Endothelial cell of umbilical vein (primary cell): ENCODE results near the gene SEMA6A. TPM values are rescaled to one million over a fixed set of nuclear protein-coding genes. Genes with fewer than 3 reads are reported as not detected.

ENCODE experiments used
- BruUV-seq: library from RNA; stranded (reverse); fragments of 400-500 nt; replicated peaks from 2 replicates; lab custom pipeline; 2021; lab: Mats Ljungman, UMichigan
- CTCF ChIA-PET: fragments of 300-600, 350-600 bp; sonication (Branson Sonifier 250); formaldehyde crosslinking; loops from one replicate; lab custom pipeline; 2021; ENCODE audit warnings: antibody characterized with exemption, inconsistent platforms; lab: Charles Lee
- POLR2A ChIA-PET: fragments of 300-600, 350-600 bp; sonication (Branson Sonifier 250); formaldehyde crosslinking; loops from one replicate; lab custom pipeline; 2021; ENCODE audit warnings: antibody characterized with exemption, inconsistent platforms; lab: Charles Lee
- DNase-seq: peaks from one replicate; pipeline ENCODE4 v3.0.0-alpha.2; 2011; ENCODE audit warnings: low read depth, low spot score
- FAIRE-seq: peaks from 2 replicates; lab custom pipeline; 2011; peaks lifted over from hg19 to GRCh38; lab: Jason Lieb, UNC
- H2AFZ ChIP-seq: 2 replicates; pipeline ENCODE4 v1.6.0; 2012; ENCODE audit warnings: low read depth, low read length, control low read depth, inconsistent platforms
- H3K27ac ChIP-seq: 2 replicates; pipeline ENCODE4 v1.5.1; 2011; ENCODE audit warnings: low read depth, mild to moderate bottlenecking, control low read depth, low read length, moderate library complexity; ENCODE audit not compliant: insufficient read depth
- H3K27me3 ChIP-seq, 2 experiments: 2 replicates each; pipeline versions ENCODE4 v1.6.0 to v1.6.1; 2011; ENCODE audit warnings: low read length in 2 of 2, mixed read lengths in 1 of 2; ENCODE audit not compliant: control insufficient read depth in 2 of 2, insufficient read depth in 2 of 2
- H3K36me3 ChIP-seq, 2 experiments: 2 replicates in 1 of 2; 3 replicates in 1 of 2; pipeline ENCODE4 v1.5.1; 2011; ENCODE audit warnings: low read length in 2 of 2, mild to moderate bottlenecking in 1 of 2, moderate library complexity in 1 of 2; ENCODE audit not compliant: control insufficient read depth in 2 of 2, insufficient read depth in 2 of 2; ENCODE audit errors: extremely low read depth in 1 of 2
- H3K4me1 ChIP-seq: 3 replicates; pipeline ENCODE4 v1.5.1; 2011; ENCODE audit warnings: mild to moderate bottlenecking, low read length; ENCODE audit not compliant: control insufficient read depth, insufficient read depth; ENCODE audit errors: extremely low read depth
- H3K4me2 ChIP-seq: 2 replicates; pipeline ENCODE4 v1.6.1; 2011; ENCODE audit warnings: low read length, control low read depth, mixed read lengths; ENCODE audit not compliant: insufficient read depth
- H3K4me3 ChIP-seq, 3 experiments: fragments of 200-600 bp in 1 of 3; sonication (generic), shearing (Covaris generic) in 1 of 3; replicated peaks in 1 of 3; 2 replicates each; pipeline ENCODE4 v1.5.1; 2011 to 2016; ENCODE audit warnings: control low read depth in 3 of 3, low read length in 3 of 3, mild to moderate bottlenecking in 2 of 3, inconsistent platforms in 1 of 3, low read depth in 1 of 3, moderate library complexity in 1 of 3; ENCODE audit not compliant: insufficient read depth in 1 of 3
- H3K79me2 ChIP-seq: 2 replicates; pipeline ENCODE4 v1.6.0; 2012; ENCODE audit warnings: low read length, inconsistent platforms; ENCODE audit not compliant: control insufficient read depth, insufficient read depth
- H3K9ac ChIP-seq: replicated peaks from 2 replicates; pipeline ENCODE3; 2011; ENCODE audit warnings: low read length, control low read depth; ENCODE audit not compliant: insufficient read depth; ENCODE audit errors: extremely low read depth
- H3K9me1 ChIP-seq: replicated peaks from 3 replicates; pipeline ENCODE4 v1.6.0; 2011; ENCODE audit warnings: mild to moderate bottlenecking, low read length; ENCODE audit not compliant: control insufficient read depth, insufficient read depth; ENCODE audit errors: extremely low read depth
- H3K9me3 ChIP-seq: replicated peaks from 2 replicates; pipeline ENCODE4 v1.5.1; 2012; ENCODE audit warnings: low read length, inconsistent platforms; ENCODE audit not compliant: control insufficient read depth, insufficient read depth
- H4K20me1 ChIP-seq: replicated peaks from 2 replicates; pipeline ENCODE3; 2011; ENCODE audit warnings: mild to moderate bottlenecking, low read length; ENCODE audit not compliant: control insufficient read depth, insufficient read depth; ENCODE audit errors: extremely low read depth
- EZH2 ChIP-seq: IDR thresholded peaks from 2 replicates; pipeline ENCODE4 v1.6.1; 2012; ENCODE audit warnings: borderline replicate concordance, low read depth, mild to moderate bottlenecking, moderate library complexity, low read length, inconsistent platforms; ENCODE audit not compliant: severe bottlenecking
- FOS ChIP-seq: IDR thresholded peaks from 2 replicates; pipeline ENCODE4 v1.6.1; 2011; ENCODE audit warnings: mild to moderate bottlenecking, low read length, moderate library complexity, borderline replicate concordance; ENCODE audit not compliant: insufficient read depth
- GATA2 ChIP-seq: IDR thresholded peaks from 2 replicates; pipeline ENCODE4 v1.7.0; 2011; ENCODE audit warnings: low read depth, mild to moderate bottlenecking, moderate library complexity, mixed read lengths, low read length; ENCODE audit not compliant: insufficient read length, insufficient read depth
- JUN ChIP-seq: IDR thresholded peaks from 2 replicates; pipeline ENCODE4 v1.6.1; 2011; ENCODE audit warnings: borderline replicate concordance, low read depth; ENCODE audit not compliant: insufficient read length, insufficient read depth
- MYC ChIP-seq: IDR thresholded peaks from one replicate; pipeline ENCODE4 v1.6.1; 2011; ENCODE audit warnings: mild to moderate bottlenecking, low read depth, low read length
- POLR2A ChIP-seq: IDR thresholded peaks from 2 replicates; pipeline ENCODE4 v1.6.1; 2012; ENCODE audit warnings: low read depth, mild to moderate bottlenecking, control low read depth, low read length
- POLR2AphosphoS5 ChIP-seq: IDR thresholded peaks from 2 replicates; pipeline ENCODE4 v1.6.1; 2012; ENCODE audit warnings: low read depth, mild to moderate bottlenecking, control low read depth, low read length, moderate library complexity; ENCODE audit not compliant: insufficient read depth
- dilution Hi-C: fragments of 300-500 bp; cut with MboI; formaldehyde crosslinking; loops from one replicate; pipeline ENCODE4 v1.15.0; 2019; ENCODE audit warnings: low sequenced_read_pairs; ENCODE audit not compliant: extremely low pct_ligation_motif_present
- intact Hi-C: fragments of 100-400 bp; cut with micrococcal nuclease; formaldehyde crosslinking; loops from one replicate; pipeline ENCODE4 v1.10.0; 2022
- polyA plus RNA-seq, 4 experiments: library from polyadenylated mRNA; depleted of rRNA in 3 of 4; stranded (reverse) in 3 of 4; unstranded in 1 of 4; fragments of >200 nt; gene quantifications; 2 replicates each; pipeline versions ENCODE4 v1.2.1 to v1.2.3, GENCODE V29; 2011 to 2012; ENCODE audit warnings: missing spikeins in 1 of 4
- total RNA-seq: library from RNA; stranded (reverse); gene quantifications from 2 replicates; pipeline ENCODE4 v1.2.3, GENCODE V29; 2021
- TF ChIP-seq, protein P1 (sequence below), 2 donors: IDR thresholded peaks; 1 replicate in 1 of 2; 2 replicates in 1 of 2; pipeline ENCODE4 v1.5.1; 2011; ENCODE audit warnings: low read length in 2 of 2, mild to moderate bottlenecking in 2 of 2, moderate library complexity in 2 of 2, control low read depth in 1 of 2, inconsistent platforms in 1 of 2, low read depth in 1 of 2; ENCODE audit not compliant: insufficient read depth in 1 of 2; ENCODE audit errors: extremely low read depth in 1 of 2
- TF ChIP-seq, protein P2 (sequence below): IDR thresholded peaks from 2 replicates; pipeline ENCODE4 v1.6.1; 2011; ENCODE audit not compliant: insufficient read depth, insufficient read length

Gene SEMA6A
- total and polyA plus RNA-seq, 2 donors (not counting 3 experiments of a cell fraction or from before 2014, with no cell fraction given), result 0.43 to 1.5 TPM

DNA sequence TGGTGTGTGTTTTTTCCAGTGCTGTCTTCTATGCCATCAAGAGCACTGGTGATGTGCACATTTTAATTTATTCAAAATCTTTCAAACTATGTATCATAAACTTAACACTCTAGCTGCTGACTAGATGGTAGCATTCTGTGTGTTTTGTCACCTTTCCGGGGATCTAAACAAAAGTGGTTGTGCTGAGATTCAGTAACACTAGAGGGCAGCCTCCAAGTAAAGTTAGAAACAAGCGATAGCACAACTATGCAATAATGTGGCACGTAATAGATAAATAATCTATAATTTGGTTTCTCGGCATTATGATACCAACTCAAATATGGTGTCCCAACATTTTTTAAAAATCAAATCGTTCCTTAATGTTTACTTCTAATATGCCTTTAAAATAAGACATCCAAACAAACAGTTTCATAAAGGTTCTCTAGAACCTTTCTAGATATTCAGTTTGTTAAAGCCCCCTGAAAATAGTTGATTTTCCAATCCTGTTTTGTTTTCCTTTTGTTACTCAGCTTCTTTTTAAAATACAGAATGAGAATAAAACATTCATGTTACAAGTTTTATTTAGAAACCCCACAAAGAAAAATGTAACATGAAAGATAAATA lies 16.9 kb downstream of the SEMA6A start:
- no peak for TF ChIP-seq GATA2
- TF ChIP-seq, protein P1, sequence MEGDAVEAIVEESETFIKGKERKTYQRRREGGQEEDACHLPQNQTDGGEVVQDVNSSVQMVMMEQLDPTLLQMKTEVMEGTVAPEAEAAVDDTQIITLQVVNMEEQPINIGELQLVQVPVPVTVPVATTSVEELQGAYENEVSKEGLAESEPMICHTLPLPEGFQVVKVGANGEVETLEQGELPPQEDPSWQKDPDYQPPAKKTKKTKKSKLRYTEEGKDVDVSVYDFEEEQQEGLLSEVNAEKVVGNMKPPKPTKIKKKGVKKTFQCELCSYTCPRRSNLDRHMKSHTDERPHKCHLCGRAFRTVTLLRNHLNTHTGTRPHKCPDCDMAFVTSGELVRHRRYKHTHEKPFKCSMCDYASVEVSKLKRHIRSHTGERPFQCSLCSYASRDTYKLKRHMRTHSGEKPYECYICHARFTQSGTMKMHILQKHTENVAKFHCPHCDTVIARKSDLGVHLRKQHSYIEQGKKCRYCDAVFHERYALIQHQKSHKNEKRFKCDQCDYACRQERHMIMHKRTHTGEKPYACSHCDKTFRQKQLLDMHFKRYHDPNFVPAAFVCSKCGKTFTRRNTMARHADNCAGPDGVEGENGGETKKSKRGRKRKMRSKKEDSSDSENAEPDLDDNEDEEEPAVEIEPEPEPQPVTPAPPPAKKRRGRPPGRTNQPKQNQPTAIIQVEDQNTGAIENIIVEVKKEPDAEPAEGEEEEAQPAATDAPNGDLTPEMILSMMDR (IDR thresholded peaks at IDR 0.05; ENCODE audit: extremely low read depth in 1 of 2, insufficient read depth in 1 of 2, low read depth in 1 of 2, low read length in 2 of 2), result peak; percentile 37 to 47
- Histone ChIP-seq H3K4me1 (no peaks in the 10 kb centered on the region), H3K27me3 (no peaks in the 10 kb centered on the region), H3K79me2 (no peaks in the 10 kb centered on the region), H3K9me3 (no peaks in the 10 kb centered on the region), H3K4me3 (no peak overlapping the region), H3K9ac (no peak overlapping the region), H3K9me1 (no peaks in the 10 kb centered on the region), H3K27ac (no peak overlapping the region), H3K4me2 (no peak overlapping the region), H2AFZ (no peak overlapping the region), H3K36me3 (no peaks in the 10 kb centered on the region), H4K20me1 (no peaks in the 10 kb centered on the region)
- POLR2A ChIA-PET, result no interaction called here
- no TSS peak for BruUV-seq
- DNase-seq (peak; percentile 29), FAIRE-seq (peak; percentile 67)
- intact Hi-C loops (loop anchor here (5.0 kb wide), 1 partner anchor 420 kb away; no protein-coding TSS in a partner anchor), dilution Hi-C loops (no loop called here)
- CTCF ChIA-PET, result interaction anchor here (0.6 kb wide), 1 partner anchor 14 kb away, joined by 3 read pairs; no protein-coding TSS in a partner anchor

DNA sequence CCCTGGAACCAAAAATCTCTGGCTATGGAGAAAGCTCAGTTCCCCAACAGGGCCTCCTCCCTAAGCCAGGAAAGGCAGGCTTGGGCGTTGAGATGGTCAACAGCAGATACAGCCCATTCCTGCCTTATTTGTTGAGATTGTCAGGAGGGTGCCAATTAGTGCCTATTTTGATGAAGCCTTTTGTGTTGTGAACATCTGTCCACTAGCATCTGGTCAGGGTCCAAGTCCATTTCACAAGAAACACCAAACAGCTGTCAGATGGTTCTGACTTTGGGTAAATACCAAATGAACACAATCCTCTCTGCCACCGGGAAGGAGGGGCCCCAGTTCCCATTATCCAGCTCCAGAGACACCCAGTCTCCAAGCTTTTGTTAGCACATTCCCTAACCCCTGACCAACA lies 19.9 kb downstream of the SEMA6A start:
- intact Hi-C loops (loop anchor here (5.0 kb wide), 1 partner anchor 417 kb away; no protein-coding TSS in a partner anchor), dilution Hi-C loops (no loop called here)
- Histone ChIP-seq H2AFZ (no peak overlapping the region), H3K4me2 (no peak overlapping the region), H3K9ac (no peak overlapping the region), H3K36me3 (no peaks in the 10 kb centered on the region), H3K79me2 (no peaks in the 10 kb centered on the region), H4K20me1 (no peaks in the 10 kb centered on the region), H3K27me3 (no peaks in the 10 kb centered on the region), H3K9me3 (no peaks in the 10 kb centered on the region), H3K9me1 (no peaks in the 10 kb centered on the region), H3K4me1 (no peaks in the 10 kb centered on the region), H3K27ac (no peak overlapping the region), H3K4me3 (no peak overlapping the region)
- TF ChIP-seq POLR2A (no peak), JUN (no peak), POLR2AphosphoS5 (no peak), EZH2 (no peak), GATA2 (no peak), MYC (no peak), FOS (no peak)
- TF ChIP-seq, protein P1 (IDR thresholded peaks at IDR 0.05; ENCODE audit: extremely low read depth in 1 of 2, insufficient read depth in 1 of 2, low read depth in 1 of 2, low read length in 2 of 2), result no peak
- TF ChIP-seq, protein P2, sequence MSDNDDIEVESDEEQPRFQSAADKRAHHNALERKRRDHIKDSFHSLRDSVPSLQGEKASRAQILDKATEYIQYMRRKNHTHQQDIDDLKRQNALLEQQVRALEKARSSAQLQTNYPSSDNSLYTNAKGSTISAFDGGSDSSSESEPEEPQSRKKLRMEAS, result no peak
- ChIA-PET POLR2A (no interaction called here), CTCF (no interaction called here)
- no peak for FAIRE-seq
- BruUV-seq, result no TSS peak
- no peak for DNase-seq
